Right cardiac atrium (tissue), 5 donors: ENCODE measurements around the gene NCK2. TPM values are rescaled to one million over a fixed set of nuclear protein-coding genes. Genes with fewer than 3 reads are reported as not detected.

Experiments
- ATAC-seq, 2 donors: fragments of 200-7000 bp; cut with Tn5 transposase; one replicate each; pipeline versions ENCODE4 v1.8.0 to v1.9.1; 2020; ENCODE audit warnings: moderate library complexity in 2 of 2, mild to moderate bottlenecking in 1 of 2
- DNase-seq, 3 donors: peaks; one replicate each; pipeline ENCODE4 v3.0.0-alpha.2; 2020
- H3K27ac ChIP-seq: one replicate; pipeline ENCODE4 v1.5.1; 2013; ENCODE audit warnings: mild to moderate bottlenecking, low read length, control low read depth, moderate library complexity
- H3K27me3 ChIP-seq: one replicate; pipeline ENCODE4 v1.6.1; 2013; ENCODE audit not compliant: control insufficient read depth, insufficient read depth
- H3K4me1 ChIP-seq: one replicate; pipeline ENCODE4 v1.6.1; 2013; ENCODE audit warnings: low read length; ENCODE audit not compliant: control insufficient read depth, insufficient read depth
- H3K4me3 ChIP-seq: one replicate; pipeline ENCODE4 v1.5.1; 2013; ENCODE audit warnings: low read length, control low read depth
- H3K9me3 ChIP-seq: one replicate; pipeline ENCODE4 v1.6.1; 2013; ENCODE audit warnings: low read length; ENCODE audit not compliant: control insufficient read depth
- WGBS: extraction: QIAGEN DNeasy Blood & Tissue Kit; methylation state at CpG from one replicate; pipeline ENCODE4 v1.1.7; 2013; 5-methylcytosine and 5-hydroxymethylcytosine counted together
- intact Hi-C, 4 donors: fragments of 100-400 bp; cut with DNase I; formaldehyde crosslinking; loops; one replicate each; pipeline versions ENCODE4 v1.11.0 to v1.14.0; 2022 to 2023
- polyA plus RNA-seq: library from polyadenylated mRNA; stranded (reverse); fragments of 200-250 nt; gene quantifications from one replicate; pipeline ENCODE4 v1.2.3, GENCODE V29; 2013
- total RNA-seq, 4 donors: library from RNA; stranded (reverse); fragmentation: NEBNext Ultra II Directional; extraction: Animal tissue kit (Norgen Biotek cat#: 25700); gene quantifications; one replicate each; pipeline ENCODE4 v1.2.1, GENCODE V29; 2021
- donor health status: healthy with polysubstance abuse.
- donor health status: DM: no; HTN: yes; CAD: no.
- donor health status: DM: no; HTN: no; CAD: no.
- donor health status: DM: no; HTN: yes; CAD: no; lungs with severe emphysema.
- donor health status: DM: yes; HTN: yes; CAD: no.

NCK2 gene
- total and polyA plus RNA-seq, 5 donors, result 29.9 to 39.5 (median 31.1) TPM

DNA sequence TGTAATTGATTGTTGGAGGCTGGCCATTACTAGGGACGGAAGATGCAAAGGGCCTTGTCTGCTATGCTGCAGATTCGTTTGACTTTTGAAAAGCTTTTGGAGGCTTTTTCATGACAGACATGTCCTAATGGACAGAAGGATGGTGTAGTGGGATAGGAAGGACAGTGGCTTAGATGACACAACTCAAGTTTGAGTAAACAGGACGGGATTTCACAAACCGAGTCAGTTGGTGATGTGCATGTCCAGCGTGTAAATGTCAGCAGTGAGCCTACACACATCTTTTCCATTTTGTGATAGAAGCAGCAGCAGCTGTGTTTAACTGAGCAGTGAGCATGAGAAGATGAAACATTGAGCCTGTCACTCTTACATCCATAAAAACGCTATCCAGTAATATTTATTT is 76.0 kb downstream of the NCK2 start:
- Histone ChIP-seq H3K4me3 (no peak overlapping the region), H3K27ac (no peak overlapping the region), H3K27me3 (no peaks in the 10 kb centered on the region), H3K4me1 (peaks cover 16% of the 10 kb centered on the region), H3K9me3 (no peaks in the 10 kb centered on the region)
- WGBS, result 75% methylated on average over 6 of the region's 6 CpGs
- ATAC-seq (no peak), DNase-seq (no peak)
- intact Hi-C loops, result no loop called here

DNA sequence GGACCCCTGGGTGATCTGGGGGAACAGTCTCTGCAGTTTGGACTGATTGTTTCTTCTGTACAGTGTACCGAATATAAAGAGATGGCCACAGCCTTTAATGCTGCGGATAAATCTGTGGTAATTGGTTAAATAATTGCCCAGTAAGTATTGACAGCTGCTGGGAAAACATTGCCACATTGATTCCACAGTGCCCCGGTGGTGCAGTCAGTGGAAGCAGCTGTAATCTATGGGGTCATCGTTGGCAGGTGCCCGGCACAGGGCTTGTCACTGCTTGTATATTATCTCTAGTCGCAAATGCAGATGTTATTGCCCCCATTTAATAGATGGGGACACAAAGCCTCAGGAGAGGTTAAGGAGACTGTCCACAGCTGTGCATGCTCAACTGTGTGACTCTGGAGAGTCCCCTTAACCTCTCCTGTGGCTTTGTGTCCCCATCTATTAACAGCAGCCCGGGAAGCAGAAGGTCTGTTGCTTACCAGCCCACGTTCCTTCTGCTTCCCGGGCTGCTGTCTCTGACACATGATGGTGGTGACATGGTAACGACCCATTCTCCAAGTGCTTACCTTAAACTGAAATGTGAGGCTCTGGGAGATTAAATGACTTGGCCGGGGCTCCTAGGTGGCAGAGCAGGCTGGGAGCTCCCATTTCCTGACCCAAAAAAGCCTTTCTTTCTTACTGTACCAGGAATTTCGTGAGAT is 76.9 kb downstream of the NCK2 start:
- DNase-seq (no peak), ATAC-seq (peak; percentile 41 to 45)
- H3K4me1 ChIP-seq, result peaks cover 16% of the 10 kb centered on the region
- H3K27ac ChIP-seq, result no peak overlapping the region
- no peak overlapping the region for H3K4me3 ChIP-seq
- intact Hi-C loops, result no loop called here
- no peaks in the 10 kb centered on the region for H3K9me3 ChIP-seq
- 62% methylated on average over 12 of the region's 12 CpGs for WGBS
- H3K27me3 ChIP-seq, result no peaks in the 10 kb centered on the region

DNA sequence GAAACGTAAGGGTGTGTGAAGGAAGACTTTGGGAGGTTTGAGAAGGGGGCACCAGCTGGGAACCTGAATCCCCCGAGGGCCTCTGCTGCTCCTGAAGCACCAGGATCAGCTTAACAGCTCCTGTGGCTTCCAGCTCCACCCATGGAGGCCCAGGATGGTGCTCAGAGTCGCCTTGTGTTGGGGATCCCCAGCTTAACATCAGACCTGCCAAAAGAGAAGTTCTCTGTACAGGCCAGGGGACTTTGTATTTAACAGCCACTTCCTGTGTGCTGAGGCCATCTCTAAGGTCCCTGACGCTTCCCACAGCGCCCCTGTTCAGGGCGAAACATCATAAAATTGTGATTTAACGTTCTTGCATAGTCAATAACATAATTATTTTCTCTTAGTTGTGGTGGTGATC is 77.5 kb downstream of the NCK2 start:
- no peak overlapping the region for H3K27ac ChIP-seq
- no peak for DNase-seq
- no peaks in the 10 kb centered on the region for H3K9me3 ChIP-seq
- 70% methylated on average over 7 of the region's 7 CpGs for WGBS
- intact Hi-C loops, result no loop called here
- ATAC-seq, result no peak
- H3K4me1 ChIP-seq, result peaks cover 16% of the 10 kb centered on the region
- H3K27me3 ChIP-seq, result no peaks in the 10 kb centered on the region
- H3K4me3 ChIP-seq, result no peak overlapping the region

DNA sequence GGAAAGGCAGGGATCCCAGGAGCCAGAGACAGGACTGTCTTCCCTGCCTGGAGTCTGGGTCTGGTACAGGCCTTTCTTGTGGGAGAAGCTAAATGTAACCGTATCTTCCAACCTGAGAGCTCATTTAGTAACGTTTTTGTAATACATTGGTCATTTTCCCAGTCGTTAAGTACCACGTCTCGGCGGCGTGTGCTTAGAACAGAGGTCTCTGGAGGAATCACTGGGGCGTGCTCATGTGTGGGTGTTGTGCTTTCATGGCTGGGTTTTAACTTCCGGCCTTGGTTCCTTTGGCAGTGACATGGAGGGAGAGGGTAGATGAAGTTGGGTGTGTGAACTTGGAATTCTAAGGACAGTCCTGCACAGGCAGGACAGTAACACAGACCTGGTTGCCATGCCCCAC is 79.7 kb downstream of the NCK2 start:
- DNase-seq, result peak in 1 of 3 donors; percentile 36
- Histone ChIP-seq H3K4me1 (peaks cover 16% of the 10 kb centered on the region), H3K9me3 (no peaks in the 10 kb centered on the region), H3K27me3 (no peaks in the 10 kb centered on the region), H3K27ac (no peak overlapping the region), H3K4me3 (no peak overlapping the region)
- intact Hi-C loops, result no loop called here
- peak; percentile 39 to 52 for ATAC-seq
- 54% methylated on average over 9 of the region's 9 CpGs for WGBS

DNA sequence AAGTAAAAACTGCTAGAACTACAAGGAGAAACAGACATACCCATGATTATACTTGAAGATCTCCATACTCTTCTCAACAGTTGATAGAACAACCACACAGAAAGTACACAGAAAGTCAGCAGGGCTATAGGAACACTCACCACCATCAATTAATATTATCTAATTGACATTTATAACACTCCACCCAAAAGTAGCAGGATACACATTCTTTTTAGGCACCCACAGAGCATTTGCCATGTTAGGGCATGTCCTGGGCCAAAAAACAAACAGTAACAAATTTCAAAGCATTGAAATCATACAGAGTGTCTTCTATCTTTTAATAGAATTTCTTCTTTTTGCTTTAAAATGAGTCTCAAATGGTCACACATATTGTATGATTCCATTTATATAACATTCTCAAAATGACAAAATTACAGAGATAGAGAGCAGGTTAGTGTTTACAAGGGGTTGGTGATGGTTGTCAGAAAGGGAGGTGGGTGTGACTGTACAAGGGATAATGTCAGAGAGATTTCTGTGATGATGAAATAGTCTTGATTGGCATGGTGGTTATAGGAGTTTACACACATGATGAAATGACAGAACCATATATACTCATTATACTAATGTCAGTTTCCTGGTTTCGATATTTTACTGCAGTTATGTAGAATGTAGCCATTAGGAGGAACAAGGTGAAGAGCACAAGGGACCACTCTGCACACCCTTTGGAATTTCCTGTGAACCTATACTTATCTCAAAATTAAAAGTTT is 82.8 kb downstream of the NCK2 start:
- Histone ChIP-seq H3K9me3 (no peaks in the 10 kb centered on the region), H3K27ac (no peak overlapping the region), H3K27me3 (no peaks in the 10 kb centered on the region), H3K4me3 (no peak overlapping the region), H3K4me1 (peaks cover 9% of the 10 kb centered on the region)
- intact Hi-C loops, result no loop called here
- 82% methylated on average over 1 of the region's 1 CpG for WGBS
- DNase-seq (no peak), ATAC-seq (no peak)

DNA sequence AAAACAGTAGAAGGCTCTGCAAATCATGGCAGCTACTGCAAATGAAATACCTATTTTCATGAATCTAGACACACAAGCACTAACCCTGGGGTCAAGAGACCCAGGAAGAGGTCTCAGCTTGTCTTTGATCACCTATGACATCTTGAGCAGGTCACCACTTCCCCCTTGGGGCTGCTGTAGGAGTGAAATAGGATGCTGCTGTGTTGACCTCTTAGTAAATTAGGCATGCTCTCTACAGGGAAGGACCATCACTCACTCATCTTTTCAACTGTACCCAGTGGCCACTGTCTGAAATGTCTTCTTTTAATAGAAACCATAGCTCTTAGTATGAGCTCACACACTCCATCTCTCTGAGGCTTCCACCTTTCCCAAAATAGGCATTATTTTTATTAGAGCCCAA is 83.8 kb downstream of the NCK2 start:
- no peak for ATAC-seq
- no peak for DNase-seq
- peaks cover 9% of the 10 kb centered on the region for H3K4me1 ChIP-seq
- intact Hi-C loops, result no loop called here
- H3K27ac ChIP-seq, result no peak overlapping the region
- H3K4me3 ChIP-seq, result no peak overlapping the region
- H3K9me3 ChIP-seq, result no peaks in the 10 kb centered on the region
- no peaks in the 10 kb centered on the region for H3K27me3 ChIP-seq

- ATAC-seq, result no peak
- Histone ChIP-seq H3K27me3 (no peaks in the 10 kb centered on the region), H3K4me3 (no peak overlapping the region), H3K4me1 (peaks cover 4% of the 10 kb centered on the region), H3K9me3 (no peaks in the 10 kb centered on the region), H3K27ac (no peak overlapping the region)
- 79% methylated on average over 1 of the region's 1 CpG for WGBS
- intact Hi-C loops, result no loop called here
- no peak for DNase-seq
These were observed 90.2 kb downstream of the NCK2 start for GRCh38 chr2:105834931-105835330.

DNA sequence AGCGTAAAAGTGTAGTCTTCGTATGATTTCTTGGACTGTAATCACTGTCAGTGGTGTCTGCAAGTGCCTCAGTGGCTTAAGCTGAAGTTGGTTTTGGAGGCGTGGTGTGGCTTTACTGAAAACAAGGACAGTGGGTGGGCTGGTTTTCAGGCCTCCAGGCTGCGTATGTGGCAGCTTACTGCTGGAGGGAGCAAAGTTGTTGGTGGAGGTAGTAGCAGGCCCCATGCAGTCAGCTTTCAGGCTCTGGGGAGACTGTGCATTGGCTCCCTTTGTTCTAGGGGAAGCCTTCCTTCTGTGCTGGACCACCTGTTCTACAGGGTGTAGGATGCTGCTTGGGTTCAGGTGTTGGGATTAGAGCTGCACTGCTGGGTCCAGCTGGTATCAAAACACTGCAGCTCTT is 91.6 kb downstream of the NCK2 start:
- H3K4me1 ChIP-seq, result peaks cover 4% of the 10 kb centered on the region
- DNase-seq (no peak), ATAC-seq (no peak)
- intact Hi-C loops, result no loop called here
- WGBS, result 96% methylated on average over 4 of the region's 4 CpGs
- no peaks in the 10 kb centered on the region for H3K9me3 ChIP-seq
- H3K27me3 ChIP-seq, result no peaks in the 10 kb centered on the region
- H3K27ac ChIP-seq, result no peak overlapping the region
- H3K4me3 ChIP-seq, result no peak overlapping the region

GRCh38 chr2:105836840-105837692 is 92.4 kb downstream of the NCK2 start:
- Histone ChIP-seq H3K27me3 (no peaks in the 10 kb centered on the region), H3K4me1 (peaks cover 6% of the 10 kb centered on the region), H3K27ac (no peak overlapping the region), H3K4me3 (no peak overlapping the region), H3K9me3 (no peaks in the 10 kb centered on the region)
- ATAC-seq (no peak), DNase-seq (no peak)
- 90% methylated on average over 5 of the region's 5 CpGs for WGBS
- intact Hi-C loops, result no loop called here

DNA sequence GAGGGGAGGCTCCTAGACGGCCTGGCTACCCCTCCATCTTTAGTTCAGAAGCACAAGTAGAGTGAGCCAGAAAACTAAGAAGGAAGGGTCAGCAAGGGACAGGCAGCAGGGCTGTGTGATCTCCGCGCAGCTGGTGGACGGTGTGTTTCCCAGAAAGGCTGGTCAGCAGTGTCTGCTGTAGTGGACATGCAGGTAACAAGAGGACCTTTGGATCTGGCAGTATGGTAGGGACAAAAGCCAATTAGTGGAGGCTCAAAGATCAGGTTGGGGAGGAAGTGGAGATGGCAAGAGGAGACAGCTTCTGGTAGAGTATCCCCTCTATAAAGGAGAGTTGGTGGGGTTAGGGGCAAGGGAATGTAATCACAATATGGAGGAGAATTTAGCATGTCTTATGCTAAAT is 95.1 kb downstream of the NCK2 start:
- intact Hi-C loops, result no loop called here
- no peaks in the 10 kb centered on the region for H3K27me3 ChIP-seq
- 76% methylated on average over 4 of the region's 4 CpGs for WGBS
- ATAC-seq (no peak), DNase-seq (no peak)
- H3K4me3 ChIP-seq, result no peak overlapping the region
- H3K9me3 ChIP-seq, result no peaks in the 10 kb centered on the region
- peaks cover 9% of the 10 kb centered on the region for H3K4me1 ChIP-seq
- H3K27ac ChIP-seq, result no peak overlapping the region

GRCh38 chr2:105840933-105841332 is 96.2 kb downstream of the NCK2 start:
- no peak for ATAC-seq
- WGBS, result 94% methylated on average over 4 of the region's 4 CpGs

More at GRCh38 chr2:105840933-105841332, 96.2 kb downstream of the NCK2 start:
- intact Hi-C loops, result no loop called here
- no peak for DNase-seq
- H3K9me3 ChIP-seq, result no peaks in the 10 kb centered on the region
- H3K27ac ChIP-seq, result no peak overlapping the region
- H3K4me1 ChIP-seq, result peaks cover 9% of the 10 kb centered on the region
- H3K27me3 ChIP-seq, result no peaks in the 10 kb centered on the region
- no peak overlapping the region for H3K4me3 ChIP-seq
